Spleen (tissue), 7 donors: ENCODE data around the gene MEIS2.

Source experiments
- POLR2AphosphoS5 ChIP-seq, 3 donors: sonication (generic); formaldehyde crosslinking; IDR thresholded peaks; one replicate each; pipeline ENCODE4 v1.5.1; 2017; ENCODE audit warnings: antibody characterized with exemption in 3 of 3
- TF ChIP-seq, protein P1 (sequence below), 11 experiments: fragments of 200-600 bp in 7 of 11; fragments of 450-650 bp in 4 of 11; sonication (generic) in 4 of 11; IDR thresholded peaks in 8 of 11; conservative IDR thresholded peaks in 3 of 11; 1 replicate in 7 of 11; 2 replicates in 4 of 11; pipeline versions ENCODE4 v1.4.0 to v1.8.0; 2016 to 2021; ENCODE audit warnings: antibody characterized with exemption in 11 of 11, inconsistent platforms in 4 of 11, mild to moderate bottlenecking in 1 of 11
- donor health status: DM: no; HTN: no; CAD: no; lungs with moderate emphysema.
- donor health status: DM: no; HTN: no; CAD: no.
- donor health status: DM: no; HTN: no; CAD: no.

DNA sequence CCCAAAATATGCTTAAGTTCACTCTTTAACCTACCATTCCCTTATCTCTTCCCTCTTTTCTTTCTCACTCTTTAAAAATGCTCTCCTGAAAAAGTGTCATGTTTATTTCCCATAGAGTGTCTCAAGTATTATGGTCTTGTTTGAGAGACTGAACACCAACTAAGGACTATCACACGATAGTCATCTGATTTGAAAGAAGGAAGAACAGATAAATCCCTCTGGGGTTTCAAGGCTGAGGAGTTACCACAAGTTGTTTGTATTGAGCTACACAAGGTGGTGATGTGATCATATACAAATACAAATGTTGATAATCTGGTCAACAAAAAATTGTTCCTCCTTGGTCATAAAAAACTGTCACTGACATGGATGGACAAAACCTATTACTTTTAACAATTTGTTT lies 13.8 kb downstream of the MEIS2 start:
- TF ChIP-seq, protein P1, sequence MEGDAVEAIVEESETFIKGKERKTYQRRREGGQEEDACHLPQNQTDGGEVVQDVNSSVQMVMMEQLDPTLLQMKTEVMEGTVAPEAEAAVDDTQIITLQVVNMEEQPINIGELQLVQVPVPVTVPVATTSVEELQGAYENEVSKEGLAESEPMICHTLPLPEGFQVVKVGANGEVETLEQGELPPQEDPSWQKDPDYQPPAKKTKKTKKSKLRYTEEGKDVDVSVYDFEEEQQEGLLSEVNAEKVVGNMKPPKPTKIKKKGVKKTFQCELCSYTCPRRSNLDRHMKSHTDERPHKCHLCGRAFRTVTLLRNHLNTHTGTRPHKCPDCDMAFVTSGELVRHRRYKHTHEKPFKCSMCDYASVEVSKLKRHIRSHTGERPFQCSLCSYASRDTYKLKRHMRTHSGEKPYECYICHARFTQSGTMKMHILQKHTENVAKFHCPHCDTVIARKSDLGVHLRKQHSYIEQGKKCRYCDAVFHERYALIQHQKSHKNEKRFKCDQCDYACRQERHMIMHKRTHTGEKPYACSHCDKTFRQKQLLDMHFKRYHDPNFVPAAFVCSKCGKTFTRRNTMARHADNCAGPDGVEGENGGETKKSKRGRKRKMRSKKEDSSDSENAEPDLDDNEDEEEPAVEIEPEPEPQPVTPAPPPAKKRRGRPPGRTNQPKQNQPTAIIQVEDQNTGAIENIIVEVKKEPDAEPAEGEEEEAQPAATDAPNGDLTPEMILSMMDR (IDR thresholded peaks at IDR 0.05 in 8 of 11, conservative IDR thresholded peaks at IDR 0.05 in 3 of 11) = no peak
- TF ChIP-seq POLR2AphosphoS5 (IDR thresholded peaks at IDR 0.05) = no peak
